Activated CD8-positive, alpha-beta memory T cell treated with anti-CD3 and anti-CD28 coated beads for 4 hours (primary cell): ENCODE results near the gene CNOT1.
"Not testable (repeated sequence)": the region's sequence is repeated elsewhere in the genome, so short reads cannot be mapped to it uniquely, and the experiment has no call there.

ENCODE experiments used
- DNase-seq, 2 donors: peaks; one replicate each; pipeline ENCODE4 v3.0.0-alpha.2; 2020; ENCODE audit warnings: low read depth in 2 of 2

The CNOT1 gene

GRCh38 chr16:58582133-58582532 lies 47.5 kb downstream of the CNOT1 start:
- no peak for DNase-seq

- DNase-seq = no peak
These were observed 50.0 kb downstream of the CNOT1 start for GRCh38 chr16:58579587-58579986.

- DNase-seq = no peak
These were observed 51.0 kb downstream of the CNOT1 start for GRCh38 chr16:58578642-58579041.

- DNase-seq = no peak
These were observed 52.5 kb downstream of the CNOT1 start for GRCh38 chr16:58577141-58577540.

GRCh38 chr16:58574895-58575294 lies 54.7 kb downstream of the CNOT1 start:
- no peak for DNase-seq

GRCh38 chr16:58565697-58566096 lies 63.9 kb downstream of the CNOT1 start:
- not testable (repeated sequence) for DNase-seq

- no peak for DNase-seq
These were observed 65.9 kb downstream of the CNOT1 start for GRCh38 chr16:58563775-58564174.

GRCh38 chr16:58563235-58563634 lies 66.4 kb downstream of the CNOT1 start:
- no peak for DNase-seq

GRCh38 chr16:58556678-58557077 lies 72.9 kb downstream of the CNOT1 start:
- DNase-seq = no peak

GRCh38 chr16:58551496-58551895 lies 78.1 kb downstream of the CNOT1 start:
- no peak for DNase-seq

- DNase-seq = no peak
These were observed 81.2 kb downstream of the CNOT1 start for GRCh38 chr16:58548378-58548777.

GRCh38 chr16:58543685-58544084 lies 85.9 kb downstream of the CNOT1 start:
- DNase-seq = no peak

GRCh38 chr16:58542291-58542690 lies 87.3 kb downstream of the CNOT1 start:
- no peak for DNase-seq

- no peak for DNase-seq
These were observed 87.9 kb downstream of the CNOT1 start for GRCh38 chr16:58541711-58542110.

GRCh38 chr16:58537124-58537906 lies 92.3 kb downstream of the CNOT1 start:
- DNase-seq = no peak

GRCh38 chr16:58536278-58536677 lies 93.3 kb downstream of the CNOT1 start:
- no peak for DNase-seq

- DNase-seq = no peak
These were observed 94.5 kb downstream of the CNOT1 start for GRCh38 chr16:58535100-58535499.

GRCh38 chr16:58533751-58534470 lies 95.7 kb downstream of the CNOT1 start:
- DNase-seq = no peak

- DNase-seq = no peak
These were observed 97.2 kb downstream of the CNOT1 start for GRCh38 chr16:58532414-58532813.

GRCh38 chr16:58530179-58530578 lies 99.4 kb downstream of the CNOT1 start:
- DNase-seq = no peak

- no peak for DNase-seq
These were observed 109.9 kb downstream of the CNOT1 start for GRCh38 chr16:58519707-58520106.

GRCh38 chr16:58518980-58519368 lies 110.7 kb downstream of the CNOT1 start:
- DNase-seq = no peak
